ENCODE measurements around the gene RTN4. TPM values are rescaled to one million over a fixed set of nuclear protein-coding genes. Genes with fewer than 3 reads are reported as not detected.

The RTN4 gene
- total and polyA plus RNA-seq, 2 experiments from 2014 or later: 284 to 455 TPM

DNA sequence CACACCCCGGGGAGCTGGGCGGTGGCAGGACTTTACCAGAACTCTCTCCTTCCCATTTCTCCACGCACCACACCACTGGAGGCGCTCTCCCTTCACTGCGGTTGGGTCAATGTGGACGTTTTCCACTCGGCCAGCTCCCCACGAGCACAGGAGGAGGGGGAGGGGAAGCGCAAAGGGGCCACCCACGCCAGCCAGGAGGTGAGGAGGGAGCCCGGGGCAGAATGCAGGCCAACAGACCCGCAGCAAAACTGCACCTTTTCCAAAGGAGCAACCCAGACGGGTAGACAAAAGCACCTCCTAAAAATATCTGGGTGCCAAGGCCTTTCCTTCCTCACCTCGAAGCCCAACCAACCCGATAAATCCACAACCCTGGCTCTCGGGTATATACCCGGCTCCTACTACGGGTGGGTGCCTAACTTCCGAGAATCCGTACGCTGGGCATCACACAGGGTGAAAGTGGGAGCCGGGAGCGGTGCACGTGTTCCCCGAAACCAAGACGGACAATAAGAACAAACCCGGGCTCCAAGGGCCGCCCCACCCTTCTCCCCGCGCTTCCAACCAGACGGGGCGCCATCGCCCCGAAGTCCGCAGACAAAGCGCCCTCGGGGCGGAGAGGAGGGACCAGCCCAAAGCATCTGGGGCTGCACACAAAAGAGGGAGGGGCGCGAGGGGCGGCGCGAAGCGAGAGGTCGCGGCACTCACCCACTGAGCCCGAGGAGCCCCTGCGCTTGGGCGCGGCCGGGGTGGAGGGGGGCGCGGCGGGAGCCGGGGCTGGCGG, 1.0 kb downstream of the RTN4 start:
- H2AFZ ChIP-seq: peak overlapping the region; percentile 27
- 2% methylated on average over 40 of the region's 56 CpGs for WGBS (ENCODE audit: low lambda C conversion rate, missing lambda C conversion rate)
- H3K79me2 ChIP-seq: peaks cover 74% of the 10 kb centered on the region
- H3K27me3 ChIP-seq: no peaks in the 10 kb centered on the region
- H4K20me1 ChIP-seq (ENCODE audit: insufficient read depth, poor library complexity, severe bottlenecking): peaks cover 44% of the 10 kb centered on the region
- H3K27ac ChIP-seq: peak overlapping the region; percentile 96
- no peaks in the 10 kb centered on the region for H3K9me2 ChIP-seq (replicated peaks; ENCODE audit: insufficient read depth)
- DNase-seq (ENCODE audit: low spot score): peak; percentile 91
- peaks cover 40% of the 10 kb centered on the region for H3K4me1 ChIP-seq (ENCODE audit: insufficient read depth)
- H3K36me3 ChIP-seq (replicated peaks; ENCODE audit: insufficient read depth, low read depth): no peaks in the 10 kb centered on the region
- H3K4me2 ChIP-seq: peak overlapping the region; percentile 78
- peak; percentile 73 for TF ChIP-seq CTCF (IDR thresholded peaks at IDR 0.05; ENCODE audit: poor library complexity)
- TF ChIP-seq EZH2 (IDR thresholded peaks at IDR 0.05; ENCODE audit: borderline replicate concordance): no peak
- TF ChIP-seq EZH2phosphoT487 (IDR thresholded peaks at IDR 0.05; ENCODE audit: low read depth, severe bottlenecking, unreplicated experiment): no peak
- no peaks in the 10 kb centered on the region for H3K9me3 ChIP-seq (ENCODE audit: low read depth)
- H3K4me3 ChIP-seq: peak overlapping the region; percentile 87

GRCh38 chr2:55048508-55049042, 1.7 kb downstream of the RTN4 start:
- TF ChIP-seq EZH2phosphoT487 (IDR thresholded peaks at IDR 0.05; ENCODE audit: low read depth, severe bottlenecking, unreplicated experiment) (no peak), CTCF (IDR thresholded peaks at IDR 0.05; ENCODE audit: poor library complexity) (no peak), EZH2 (IDR thresholded peaks at IDR 0.05; ENCODE audit: borderline replicate concordance) (no peak)
- H3K27ac ChIP-seq: peak overlapping the region; percentile 96
- DNase-seq (ENCODE audit: low spot score): peak; percentile 52
- peak overlapping the region; percentile 15 for H2AFZ ChIP-seq
- peaks cover 51% of the 10 kb centered on the region for H4K20me1 ChIP-seq (ENCODE audit: insufficient read depth, poor library complexity, severe bottlenecking)
- H3K36me3 ChIP-seq (replicated peaks; ENCODE audit: insufficient read depth, low read depth): no peaks in the 10 kb centered on the region
- no peaks in the 10 kb centered on the region for H3K9me3 ChIP-seq (ENCODE audit: low read depth)
- peak overlapping the region; percentile 87 for H3K4me3 ChIP-seq
- WGBS (ENCODE audit: low lambda C conversion rate, missing lambda C conversion rate): 1% methylated on average over 16 of the region's 16 CpGs
- peaks cover 80% of the 10 kb centered on the region for H3K79me2 ChIP-seq
- peaks cover 40% of the 10 kb centered on the region for H3K4me1 ChIP-seq (ENCODE audit: insufficient read depth)
- H3K27me3 ChIP-seq: no peaks in the 10 kb centered on the region
- H3K4me2 ChIP-seq: peak overlapping the region; percentile 78
- H3K9me2 ChIP-seq (replicated peaks; ENCODE audit: insufficient read depth): no peaks in the 10 kb centered on the region

- TF ChIP-seq EZH2 (IDR thresholded peaks at IDR 0.05; ENCODE audit: borderline replicate concordance): no peak
- no peak for TF ChIP-seq EZH2phosphoT487 (IDR thresholded peaks at IDR 0.05; ENCODE audit: low read depth, severe bottlenecking, unreplicated experiment)
- no peak for TF ChIP-seq CTCF (IDR thresholded peaks at IDR 0.05; ENCODE audit: poor library complexity)
- Histone ChIP-seq H3K36me3 (replicated peaks; ENCODE audit: insufficient read depth, low read depth) (no peaks in the 10 kb centered on the region), H4K20me1 (ENCODE audit: insufficient read depth, poor library complexity, severe bottlenecking) (peaks cover 59% of the 10 kb centered on the region), H3K4me1 (ENCODE audit: insufficient read depth) (peaks cover 40% of the 10 kb centered on the region), H3K27me3 (no peaks in the 10 kb centered on the region), H3K4me2 (peak overlapping the region; percentile 78), H2AFZ (no peak overlapping the region), H3K4me3 (peak overlapping the region; percentile 87), H3K27ac (peak overlapping the region; percentile 96), H3K9me3 (ENCODE audit: low read depth) (no peaks in the 10 kb centered on the region), H3K9me2 (replicated peaks; ENCODE audit: insufficient read depth) (no peaks in the 10 kb centered on the region), H3K79me2 (peaks cover 83% of the 10 kb centered on the region)
- WGBS (ENCODE audit: low lambda C conversion rate, missing lambda C conversion rate): 29% methylated on average over 9 of the region's 9 CpGs
- peak; percentile 26 for DNase-seq (ENCODE audit: low spot score)
These were observed 2.5 kb downstream of the RTN4 start for GRCh38 chr2:55047677-55048299.
